GM18861 (cell line): ENCODE data around the gene NPBWR2.
"Not testable (repeated sequence)": the region's sequence is repeated elsewhere in the genome, so short reads cannot be mapped to it uniquely, and the experiment has no call there.

Experiments
- ATAC-seq: cut with Tn5 transposase; IDR thresholded peaks from one replicate; pipeline ENCODE4 v1.9.1; 2021; ENCODE audit not compliant: unreplicated experiment

NPBWR2 gene

GRCh38 chr20:64144144-64144912 is 37.0 kb upstream of the NPBWR2 start:
- ATAC-seq = no peak

- ATAC-seq = no peak
These were observed 35.8 kb upstream of the NPBWR2 start for GRCh38 chr20:64143018-64143801.

- ATAC-seq = no peak
These were observed 35.2 kb upstream of the NPBWR2 start for GRCh38 chr20:64142590-64142989.

GRCh38 chr20:64140956-64141355 is 33.6 kb upstream of the NPBWR2 start:
- no peak for ATAC-seq

GRCh38 chr20:64140061-64140931 is 32.9 kb upstream of the NPBWR2 start:
- no peak for ATAC-seq

- no peak for ATAC-seq
These were observed 32.1 kb upstream of the NPBWR2 start for GRCh38 chr20:64139199-64140060.

GRCh38 chr20:64138276-64138815 is 31.0 kb upstream of the NPBWR2 start:
- no peak for ATAC-seq

- ATAC-seq = no peak
These were observed 30.2 kb upstream of the NPBWR2 start for GRCh38 chr20:64137598-64138031.

- ATAC-seq = no peak
These were observed 28.8 kb upstream of the NPBWR2 start for GRCh38 chr20:64136004-64136710.

- ATAC-seq = not testable (repeated sequence)
These were observed 27.4 kb upstream of the NPBWR2 start for GRCh38 chr20:64134744-64135143.

GRCh38 chr20:64133951-64134407 is 26.6 kb upstream of the NPBWR2 start:
- no peak for ATAC-seq

GRCh38 chr20:64131406-64131805 is 24.0 kb upstream of the NPBWR2 start:
- ATAC-seq = no peak

- ATAC-seq = no peak
These were observed 23.5 kb upstream of the NPBWR2 start for GRCh38 chr20:64130876-64131275.

GRCh38 chr20:64130271-64130670 is 22.9 kb upstream of the NPBWR2 start:
- ATAC-seq = no peak

GRCh38 chr20:64129146-64129782 is 21.9 kb upstream of the NPBWR2 start:
- no peak for ATAC-seq

- not testable (repeated sequence) for ATAC-seq
These were observed 16.2 kb upstream of the NPBWR2 start for GRCh38 chr20:64123517-64123916.

GRCh38 chr20:64122927-64123326 is 15.6 kb upstream of the NPBWR2 start:
- ATAC-seq = not testable (repeated sequence)

GRCh38 chr20:64121586-64121985 is 14.2 kb upstream of the NPBWR2 start:
- ATAC-seq = no peak
